HCT116 (cell line): ENCODE data around the gene ZNF486. TPM values are rescaled to one million over a fixed set of nuclear protein-coding genes. Genes with fewer than 3 reads are reported as not detected.
"Not testable (repeated sequence)": the region's sequence is repeated elsewhere in the genome, so short reads cannot be mapped to it uniquely, and the experiment has no call there.

Experiments
- ATAC-seq: fragments of 200-7000 bp; cut with Tn5 transposase; 2 replicates; pipeline ENCODE4 v1.9.1; 2020; ENCODE audit warnings: mild to moderate bottlenecking, moderate library complexity
- BruUV-seq: library from RNA; stranded (reverse); fragments of 400-500 nt; replicated peaks from 2 replicates; lab custom pipeline; 2021; lab: Mats Ljungman, UMichigan
- CTCF ChIA-PET: fragments of 300-600 bp; sonication (Branson Sonifier 250); formaldehyde crosslinking; loops from one replicate; lab custom pipeline; 2021; ENCODE audit warnings: antibody characterized with exemption; lab: Charles Lee
- POLR2A ChIA-PET: fragments of 300-600, 350-600 bp; sonication (Branson Sonifier 250); formaldehyde crosslinking; loops from one replicate; lab custom pipeline; 2021; ENCODE audit warnings: antibody characterized with exemption; lab: Charles Lee
- RAD21 ChIA-PET, 2 experiments: fragments of 300-600 bp; sonication (Branson Sonifier 250); formaldehyde crosslinking; loops; one replicate each; lab custom pipeline; 2023; ENCODE audit warnings: low total read pairs in 2 of 2; ENCODE audit not compliant: uncharacterized antibody in 2 of 2, unreplicated experiment in 2 of 2, low non-redundant PET in 1 of 2; lab: Charles Lee
- DNase-seq: peaks from one replicate; pipeline ENCODE4 v3.0.0-alpha.2; 2010; ENCODE audit warnings: low read depth, low spot score
- H2AFZ ChIP-seq: fragments of 200-600 bp; shearing (Covaris generic), sonication (generic); 2 replicates; pipeline ENCODE4 v1.6.1; 2017; ENCODE audit warnings: low read depth, mixed run types, mixed read lengths, antibody characterized with exemption, low read length; ENCODE audit not compliant: poor library complexity, severe bottlenecking
- H3K27ac ChIP-seq: 2 replicates; pipeline ENCODE4 v1.5.1; 2012; ENCODE audit warnings: low read depth, low read length
- H3K27me3 ChIP-seq: fragments of 200-600 bp; sonication (generic); 2 replicates; pipeline ENCODE4 v1.6.1; 2016; ENCODE audit warnings: mixed run types, low read length, mixed read lengths; ENCODE audit not compliant: insufficient read depth
- H3K36me3 ChIP-seq, 2 experiments: fragments of 200-500 bp in 1 of 2; fragments of 200-600 bp in 1 of 2; sonication (Bioruptor generic) in 1 of 2; sonication (generic) in 1 of 2; 2 replicates each; pipeline versions ENCODE4 v1.5.1 to v1.6.1; 2014 to 2016; ENCODE audit warnings: low read length in 2 of 2, inconsistent platforms in 1 of 2, mixed read lengths in 1 of 2, mixed run types in 1 of 2; ENCODE audit not compliant: insufficient read depth in 2 of 2, control insufficient read depth in 1 of 2
- H3K4me1 ChIP-seq, 2 experiments: fragments of 200-600 bp in 1 of 2; sonication (generic) in 1 of 2; 2 replicates each; pipeline versions ENCODE4 v1.5.1 to v1.6.1; 2012 to 2017; ENCODE audit warnings: low read length in 2 of 2, inconsistent platforms in 1 of 2, mild to moderate bottlenecking in 1 of 2, mixed read lengths in 1 of 2, mixed run types in 1 of 2, moderate library complexity in 1 of 2; ENCODE audit not compliant: insufficient read depth in 2 of 2, control insufficient read depth in 1 of 2
- H3K4me2 ChIP-seq: fragments of 200-600 bp; sonication (generic); 2 replicates; pipeline ENCODE4 v1.6.1; 2017; ENCODE audit warnings: mixed run types, low read length, mixed read lengths
- H3K4me3 ChIP-seq, 2 experiments: fragments of 200-600 bp in 1 of 2; sonication (generic) in 1 of 2; replicated peaks in 1 of 2; 2 replicates each; pipeline ENCODE4 v1.5.1; 2011 to 2016; ENCODE audit warnings: low read length in 2 of 2, control low read depth in 1 of 2, low read depth in 1 of 2, mild to moderate bottlenecking in 1 of 2, mixed read lengths in 1 of 2, mixed run types in 1 of 2
- H3K79me2 ChIP-seq: fragments of 200-600 bp; sonication (generic); 2 replicates; pipeline ENCODE4 v1.6.1; 2017; ENCODE audit warnings: mild to moderate bottlenecking, mixed run types, low read length, moderate library complexity, mixed read lengths; ENCODE audit not compliant: insufficient read depth
- H3K9ac ChIP-seq: fragments of 200-600 bp; sonication (generic); 2 replicates; pipeline ENCODE4 v1.6.1; 2016; ENCODE audit warnings: low read length, mixed read lengths
- H3K9me2 ChIP-seq: fragments of 200-600 bp; sonication (generic), shearing (Covaris generic); 2 replicates; pipeline ENCODE4 v1.6.1; 2017; ENCODE audit warnings: mixed run types, mild to moderate bottlenecking, moderate library complexity; ENCODE audit not compliant: insufficient read depth
- H3K9me3 ChIP-seq, 2 experiments: fragments of 200-500 bp in 1 of 2; fragments of 200-600 bp in 1 of 2; sonication (Bioruptor generic) in 1 of 2; sonication (generic) in 1 of 2; 2 replicates each; pipeline ENCODE4 v1.6.1; 2014 to 2017; ENCODE audit warnings: low read length in 2 of 2, mixed read lengths in 2 of 2, inconsistent platforms in 1 of 2, low read depth in 1 of 2, mild to moderate bottlenecking in 1 of 2, mixed run types in 1 of 2, moderate library complexity in 1 of 2; ENCODE audit not compliant: control insufficient read depth in 1 of 2, insufficient read depth in 1 of 2
- H4K20me1 ChIP-seq: fragments of 200-600 bp; sonication (generic), shearing (Covaris generic); 2 replicates; pipeline ENCODE4 v1.6.1; 2017; ENCODE audit warnings: mixed run types, mild to moderate bottlenecking, moderate library complexity; ENCODE audit not compliant: insufficient read depth
- ATF3 ChIP-seq: IDR thresholded peaks from 2 replicates; pipeline ENCODE4 v1.6.1; 2012
- CEBPB ChIP-seq: IDR thresholded peaks from 2 replicates; pipeline ENCODE4 v1.6.1; 2012; ENCODE audit warnings: low read depth
- EGR1 ChIP-seq: IDR thresholded peaks from 2 replicates; pipeline ENCODE4 v1.6.1; 2012; ENCODE audit warnings: low read depth
- FOSL1 ChIP-seq: IDR thresholded peaks from 2 replicates; pipeline ENCODE4 v1.6.1; 2012; ENCODE audit warnings: low read depth
- JUND ChIP-seq: IDR thresholded peaks from 2 replicates; pipeline ENCODE4 v1.6.1; 2012
- POLR2A ChIP-seq: IDR thresholded peaks from 2 replicates; pipeline ENCODE4 v1.7.0; 2011; ENCODE audit warnings: borderline replicate concordance; ENCODE audit not compliant: insufficient read depth, insufficient read length; ENCODE audit errors: extremely low read depth
- POLR2AphosphoS5 ChIP-seq: IDR thresholded peaks from 2 replicates; pipeline ENCODE4 v1.6.1; 2011; ENCODE audit warnings: mild to moderate bottlenecking, low read depth, low read length, moderate library complexity
- SIN3A ChIP-seq: IDR thresholded peaks from 2 replicates; pipeline ENCODE4 v1.6.1; 2012; ENCODE audit warnings: low read depth
- SRF ChIP-seq: IDR thresholded peaks from 2 replicates; pipeline ENCODE4 v1.6.1; 2012; ENCODE audit warnings: low read depth
- ZFX ChIP-seq: fragments of 450-650 bp; IDR thresholded peaks from 2 replicates; pipeline ENCODE4 v1.6.1; 2017
- ZNF274 ChIP-seq: fragments of 200-500 bp; sonication (Bioruptor generic); IDR thresholded peaks from 2 replicates; pipeline ENCODE4 v1.6.1; 2014; ENCODE audit warnings: mild to moderate bottlenecking, low read depth, low read length, inconsistent platforms
- intact Hi-C: fragments of 100-400 bp; cut with micrococcal nuclease; formaldehyde crosslinking; loops from 2 replicates; pipeline ENCODE4 v1.10.0; 2022
- total RNA-seq: library from RNA; stranded (reverse); gene quantifications from one replicate; pipeline ENCODE4 v1.2.1, GENCODE V29; 2021; ENCODE audit not compliant: unreplicated experiment
- TF ChIP-seq, protein P1 (sequence below): IDR thresholded peaks from 2 replicates; pipeline ENCODE4 v1.6.1; 2012
- TF ChIP-seq, protein P2 (sequence below), 3 experiments: fragments of 200-600 bp in 1 of 3; sonication (generic) in 1 of 3; IDR thresholded peaks in 2 of 3; conservative IDR thresholded peaks in 1 of 3; 2 replicates each; pipeline ENCODE4 v1.5.1; 2012 to 2017; ENCODE audit warnings: low read depth in 2 of 3, low read length in 2 of 3, antibody characterized with exemption in 1 of 3, borderline replicate concordance in 1 of 3, control low read depth in 1 of 3, mild to moderate bottlenecking in 1 of 3, mixed read lengths in 1 of 3, mixed run types in 1 of 3, moderate library complexity in 1 of 3; ENCODE audit not compliant: insufficient read depth in 1 of 3

ZNF486 gene
- total RNA-seq, 1 experiment from 2014 or later = not detected

DNA sequence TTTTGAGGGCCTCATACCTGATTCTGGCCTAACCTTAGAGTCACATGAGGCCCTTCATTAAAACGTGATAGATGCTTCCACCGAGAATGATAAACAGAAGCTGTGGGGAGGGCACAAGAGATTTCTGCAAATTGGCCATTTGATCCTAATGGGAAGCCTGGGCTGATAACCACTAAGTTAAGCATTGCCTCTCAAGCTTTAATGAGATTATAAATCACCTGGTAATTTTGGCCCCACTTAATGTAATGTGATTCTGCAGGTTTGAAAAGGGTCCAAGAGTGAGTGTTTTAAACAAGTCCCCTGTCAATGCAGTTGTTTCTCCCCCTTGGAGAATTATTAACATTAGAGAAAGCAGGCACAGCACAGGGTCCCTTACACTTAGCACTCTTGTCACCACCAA, 42.0 kb downstream of the ZNF486 start (continued):
- TF ChIP-seq, protein P1, sequence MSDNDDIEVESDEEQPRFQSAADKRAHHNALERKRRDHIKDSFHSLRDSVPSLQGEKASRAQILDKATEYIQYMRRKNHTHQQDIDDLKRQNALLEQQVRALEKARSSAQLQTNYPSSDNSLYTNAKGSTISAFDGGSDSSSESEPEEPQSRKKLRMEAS = no peak
- TF ChIP-seq CEBPB (no peak), ZNF274 (no peak), ZFX (no peak), SIN3A (no peak), FOSL1 (no peak), POLR2AphosphoS5 (no peak), EGR1 (no peak), JUND (no peak), ATF3 (no peak), POLR2A (no peak), SRF (no peak)
- TF ChIP-seq, protein P2, sequence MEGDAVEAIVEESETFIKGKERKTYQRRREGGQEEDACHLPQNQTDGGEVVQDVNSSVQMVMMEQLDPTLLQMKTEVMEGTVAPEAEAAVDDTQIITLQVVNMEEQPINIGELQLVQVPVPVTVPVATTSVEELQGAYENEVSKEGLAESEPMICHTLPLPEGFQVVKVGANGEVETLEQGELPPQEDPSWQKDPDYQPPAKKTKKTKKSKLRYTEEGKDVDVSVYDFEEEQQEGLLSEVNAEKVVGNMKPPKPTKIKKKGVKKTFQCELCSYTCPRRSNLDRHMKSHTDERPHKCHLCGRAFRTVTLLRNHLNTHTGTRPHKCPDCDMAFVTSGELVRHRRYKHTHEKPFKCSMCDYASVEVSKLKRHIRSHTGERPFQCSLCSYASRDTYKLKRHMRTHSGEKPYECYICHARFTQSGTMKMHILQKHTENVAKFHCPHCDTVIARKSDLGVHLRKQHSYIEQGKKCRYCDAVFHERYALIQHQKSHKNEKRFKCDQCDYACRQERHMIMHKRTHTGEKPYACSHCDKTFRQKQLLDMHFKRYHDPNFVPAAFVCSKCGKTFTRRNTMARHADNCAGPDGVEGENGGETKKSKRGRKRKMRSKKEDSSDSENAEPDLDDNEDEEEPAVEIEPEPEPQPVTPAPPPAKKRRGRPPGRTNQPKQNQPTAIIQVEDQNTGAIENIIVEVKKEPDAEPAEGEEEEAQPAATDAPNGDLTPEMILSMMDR (IDR thresholded peaks at IDR 0.05 in 2 of 3, conservative IDR thresholded peaks at IDR 0.05 in 1 of 3; ENCODE audit: borderline replicate concordance in 1 of 3, insufficient read depth in 1 of 3, low read depth in 2 of 3, low read length in 2 of 3) = no peak

DNA sequence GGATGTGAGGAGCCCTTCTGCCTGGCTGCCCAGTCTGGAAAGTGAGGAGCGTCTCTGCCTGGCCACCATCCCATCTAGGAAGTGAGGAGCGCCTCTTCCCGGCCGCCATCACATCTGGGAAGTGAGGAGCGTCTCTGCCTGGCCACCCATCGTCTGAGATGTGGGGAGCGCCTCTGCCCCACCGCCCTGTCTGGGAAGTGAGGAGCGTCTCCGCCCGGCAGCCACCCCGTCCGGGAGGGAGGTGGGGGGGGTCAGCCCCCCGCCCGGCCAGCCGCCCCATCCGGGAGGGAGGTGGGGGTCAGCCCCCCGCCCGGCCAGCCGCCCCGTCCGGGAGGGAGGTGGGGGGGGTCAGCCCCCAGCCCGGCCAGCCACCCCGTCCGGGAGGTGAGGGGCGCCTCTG, 47.4 kb downstream of the ZNF486 start:
- H3K4me3 ChIP-seq, H3K9me2 ChIP-seq, ATAC-seq, POLR2A ChIA-PET, BruUV-seq, H3K27ac ChIP-seq, H3K9ac ChIP-seq, H3K79me2 ChIP-seq, RAD21 ChIA-PET, H3K4me2 ChIP-seq, H4K20me1 ChIP-seq, H3K27me3 ChIP-seq, DNase-seq, H3K36me3 ChIP-seq, H2AFZ ChIP-seq, H3K4me1 ChIP-seq, intact Hi-C loops, H3K9me3 ChIP-seq, CTCF ChIA-PET: not testable (repeated sequence)

- H3K4me1 ChIP-seq, H3K27ac ChIP-seq, H2AFZ ChIP-seq, intact Hi-C loops, H4K20me1 ChIP-seq, H3K36me3 ChIP-seq, H3K27me3 ChIP-seq, H3K4me2 ChIP-seq, H3K9me3 ChIP-seq, H3K79me2 ChIP-seq, POLR2A ChIA-PET, RAD21 ChIA-PET, ATAC-seq, CTCF ChIA-PET, BruUV-seq, H3K9ac ChIP-seq, DNase-seq, H3K4me3 ChIP-seq, H3K9me2 ChIP-seq: not testable (repeated sequence)
These were observed 54.6 kb downstream of the ZNF486 start for GRCh38 chr19:20221605-20222004.
